HFF-Myc (cell line): ENCODE results near the gene IQSEC3.

Experiments used
- DNase-seq: peaks from one replicate; pipeline ENCODE4 v3.0.0-alpha.2; 2011; ENCODE audit warnings: low read depth; ENCODE audit errors: extremely low read depth
- H3K4me3 ChIP-seq: replicated peaks from 2 replicates; pipeline ENCODE4 v1.5.1; 2011; ENCODE audit warnings: low read depth, mild to moderate bottlenecking, control low read depth, low read length
- TF ChIP-seq, protein P1 (sequence below): IDR thresholded peaks from 2 replicates; pipeline ENCODE4 v1.5.1; 2012; ENCODE audit warnings: mild to moderate bottlenecking, low read depth, low read length, control low read depth; ENCODE audit errors: missing control alignments

IQSEC3 gene

DNA sequence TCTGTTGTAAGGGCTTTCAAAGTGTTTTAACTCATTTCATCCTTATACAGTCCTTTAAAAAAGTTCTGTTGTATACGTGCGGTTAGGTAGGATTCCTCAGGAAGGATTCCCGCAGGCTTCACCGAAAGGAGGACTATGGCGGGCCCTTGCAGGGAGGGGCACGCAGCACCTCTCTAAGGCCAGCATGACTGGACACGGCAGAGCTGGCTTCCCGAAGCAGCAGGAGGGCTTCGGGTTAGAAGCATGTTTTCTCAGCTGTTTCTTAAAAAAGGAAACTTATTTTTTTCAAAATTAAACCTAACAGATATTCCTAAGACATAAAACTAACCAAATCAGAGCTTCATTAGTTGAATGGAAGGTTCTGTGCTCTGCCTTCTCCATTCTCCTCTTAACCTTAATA is 21.3 kb downstream of the IQSEC3 start:
- TF ChIP-seq, protein P1, sequence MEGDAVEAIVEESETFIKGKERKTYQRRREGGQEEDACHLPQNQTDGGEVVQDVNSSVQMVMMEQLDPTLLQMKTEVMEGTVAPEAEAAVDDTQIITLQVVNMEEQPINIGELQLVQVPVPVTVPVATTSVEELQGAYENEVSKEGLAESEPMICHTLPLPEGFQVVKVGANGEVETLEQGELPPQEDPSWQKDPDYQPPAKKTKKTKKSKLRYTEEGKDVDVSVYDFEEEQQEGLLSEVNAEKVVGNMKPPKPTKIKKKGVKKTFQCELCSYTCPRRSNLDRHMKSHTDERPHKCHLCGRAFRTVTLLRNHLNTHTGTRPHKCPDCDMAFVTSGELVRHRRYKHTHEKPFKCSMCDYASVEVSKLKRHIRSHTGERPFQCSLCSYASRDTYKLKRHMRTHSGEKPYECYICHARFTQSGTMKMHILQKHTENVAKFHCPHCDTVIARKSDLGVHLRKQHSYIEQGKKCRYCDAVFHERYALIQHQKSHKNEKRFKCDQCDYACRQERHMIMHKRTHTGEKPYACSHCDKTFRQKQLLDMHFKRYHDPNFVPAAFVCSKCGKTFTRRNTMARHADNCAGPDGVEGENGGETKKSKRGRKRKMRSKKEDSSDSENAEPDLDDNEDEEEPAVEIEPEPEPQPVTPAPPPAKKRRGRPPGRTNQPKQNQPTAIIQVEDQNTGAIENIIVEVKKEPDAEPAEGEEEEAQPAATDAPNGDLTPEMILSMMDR: no peak
- no peak overlapping the region for H3K4me3 ChIP-seq
- DNase-seq: no peak

DNA sequence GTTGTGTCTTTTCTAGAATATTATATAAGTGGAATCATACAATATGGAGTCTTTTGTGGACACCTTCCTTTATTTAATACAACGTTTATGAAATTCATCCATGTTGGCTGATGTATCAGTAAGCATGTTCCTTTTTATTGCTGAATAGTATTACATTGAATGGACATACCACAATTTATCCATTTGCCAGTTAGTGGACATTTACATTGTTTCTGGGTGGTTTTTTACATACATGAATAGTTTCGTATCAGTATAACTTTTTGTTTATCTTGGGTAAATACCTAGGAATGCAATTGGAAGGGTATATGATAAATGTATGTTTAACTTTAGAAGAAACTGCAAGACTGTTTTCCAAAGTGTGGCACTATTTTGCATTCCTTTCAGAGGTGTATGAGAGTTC is 23.1 kb downstream of the IQSEC3 start:
- no peak for DNase-seq
- H3K4me3 ChIP-seq: no peak overlapping the region
- TF ChIP-seq, protein P1: no peak

DNA sequence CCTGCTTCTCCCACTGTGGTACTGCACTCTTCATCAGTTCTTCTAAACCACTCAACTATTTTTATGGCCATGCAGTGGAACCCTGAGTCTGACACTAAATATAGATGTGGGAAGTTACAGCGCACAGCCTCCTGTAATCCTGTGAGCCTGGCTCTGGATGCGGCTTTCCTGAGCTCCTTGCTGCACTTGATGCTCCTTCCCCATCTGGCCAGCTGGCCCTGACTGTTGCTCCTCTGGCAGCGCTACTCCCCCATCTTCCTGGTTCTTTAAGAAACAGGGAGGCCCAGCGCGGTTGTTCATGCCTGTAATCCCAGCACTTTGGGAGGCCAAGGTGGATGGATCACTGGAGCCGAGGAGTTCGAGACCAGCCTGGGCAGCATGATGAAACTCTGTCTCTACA is 24.6 kb downstream of the IQSEC3 start:
- DNase-seq: no peak
- TF ChIP-seq, protein P1: no peak
- no peak overlapping the region for H3K4me3 ChIP-seq

DNA sequence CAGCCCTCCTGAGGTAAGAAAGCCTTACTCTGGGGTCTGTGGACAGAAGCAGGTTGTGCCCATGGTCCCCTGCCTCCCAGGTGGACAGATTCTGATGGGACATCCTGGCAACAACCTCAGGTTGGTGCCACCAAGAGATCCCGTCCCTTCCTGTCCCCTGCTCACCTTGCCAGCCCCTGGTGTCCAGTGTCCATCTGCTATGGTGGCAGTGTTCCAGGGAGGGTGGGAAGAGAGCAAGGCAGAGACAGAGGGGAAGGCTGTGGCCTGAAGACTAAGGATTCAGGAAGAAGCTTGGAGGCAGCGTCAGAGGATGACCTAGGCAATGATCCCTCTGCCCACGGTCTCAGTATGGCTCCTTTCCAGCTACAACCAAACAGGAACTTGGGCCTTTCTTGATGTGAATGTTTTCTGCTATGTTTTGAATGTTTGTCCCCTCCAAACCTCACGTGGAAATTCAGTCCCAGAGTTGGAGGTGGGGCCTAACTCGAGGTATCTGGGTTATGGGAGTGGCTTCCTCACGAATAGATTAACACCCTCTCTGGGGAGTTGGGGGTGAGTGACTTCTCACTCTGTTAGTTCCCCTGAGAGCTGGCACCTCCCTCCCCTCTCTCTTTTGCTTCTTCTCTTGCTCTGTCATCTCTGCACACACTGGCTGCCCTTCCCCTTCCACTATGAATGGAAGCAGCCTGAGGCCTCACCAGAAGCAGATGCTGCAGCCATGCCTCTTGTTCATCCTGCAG is 26.9 kb downstream of the IQSEC3 start:
- TF ChIP-seq, protein P1: no peak
- no peak for DNase-seq
- H3K4me3 ChIP-seq: no peak overlapping the region

DNA sequence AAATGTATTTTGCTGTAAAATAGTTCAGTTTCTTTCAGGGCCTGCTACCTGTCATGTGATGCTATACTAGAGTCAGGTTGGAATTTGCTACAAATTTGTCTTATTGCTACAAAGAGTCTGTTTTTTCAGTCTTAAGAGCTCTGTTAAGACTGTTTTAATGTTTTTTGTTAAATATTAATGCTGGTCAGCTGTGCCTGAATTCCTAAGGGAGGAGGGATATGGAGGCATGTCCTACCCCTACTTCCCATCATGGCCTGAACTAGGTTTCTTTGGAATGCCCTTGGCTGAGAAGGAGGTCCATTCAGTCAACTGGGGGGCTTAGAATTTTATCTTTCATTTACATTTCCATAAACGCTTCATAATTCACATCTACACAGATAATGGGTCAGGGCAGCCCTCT is 30.0 kb downstream of the IQSEC3 start:
- no peak for DNase-seq
- TF ChIP-seq, protein P1: no peak
- H3K4me3 ChIP-seq: no peak overlapping the region

DNA sequence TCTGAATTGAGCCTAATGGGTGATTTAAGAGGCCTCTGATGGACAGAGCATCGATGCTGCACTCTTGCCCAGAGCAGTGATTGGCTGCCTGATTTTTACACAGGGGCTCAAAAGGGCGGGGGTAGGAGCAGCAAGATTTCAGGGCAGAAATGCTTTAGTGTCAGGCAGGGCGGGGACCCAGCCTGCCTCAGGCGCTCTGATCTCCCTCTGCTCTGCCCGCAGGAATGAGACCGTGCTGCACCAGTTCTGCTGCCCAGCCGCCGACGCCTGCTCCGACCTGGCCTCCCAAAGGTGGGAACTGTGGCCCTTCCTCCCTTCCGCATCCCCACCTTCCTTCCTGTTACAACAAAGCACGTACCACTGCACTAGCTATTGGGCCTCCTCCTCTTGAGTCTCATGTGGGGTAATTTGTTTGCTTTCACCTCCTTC is 32.4 kb downstream of the IQSEC3 start:
- TF ChIP-seq, protein P1: no peak
- H3K4me3 ChIP-seq: no peak overlapping the region
- no peak for DNase-seq

DNA sequence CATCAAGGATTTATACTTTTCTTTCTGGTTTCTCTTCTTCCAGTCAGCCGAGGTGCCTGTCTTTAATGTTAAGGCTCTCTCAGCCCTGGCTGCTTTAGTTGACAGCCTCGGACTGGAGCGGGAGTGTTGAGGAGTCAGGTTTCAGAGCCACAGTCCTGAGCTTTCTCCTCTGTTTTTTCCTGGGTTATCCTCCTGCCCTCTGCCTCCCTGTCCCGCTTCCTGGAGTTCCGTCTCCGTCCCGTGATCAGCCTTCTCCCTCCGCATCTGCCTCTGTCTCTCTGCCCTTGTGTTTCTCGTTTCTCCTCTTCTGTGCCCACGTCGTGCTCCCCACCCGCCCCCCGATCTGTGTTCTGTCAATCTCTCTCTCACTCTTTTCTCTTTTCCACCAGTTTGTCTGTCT is 33.0 kb downstream of the IQSEC3 start:
- TF ChIP-seq, protein P1: no peak
- DNase-seq: no peak
- no peak overlapping the region for H3K4me3 ChIP-seq
